H9 (cell line): Measurements from ENCODE around the gene IL21R. TPM values are rescaled to one million over a fixed set of nuclear protein-coding genes. Genes with fewer than 3 reads are reported as not detected.

Experiments
- DNase-seq: peaks from one replicate; pipeline ENCODE4 v3.0.0-alpha.2; 2017
- H2AFZ ChIP-seq: one replicate; pipeline ENCODE4 v1.6.1; 2013; ENCODE audit warnings: mild to moderate bottlenecking, low read length, control low read depth, moderate library complexity
- H2AK5ac ChIP-seq: 2 replicates; pipeline ENCODE4 v1.6.1; 2013; ENCODE audit warnings: low read length, control low read depth, mixed read lengths; ENCODE audit not compliant: insufficient read length
- H2BK120ac ChIP-seq: one replicate; pipeline ENCODE4 v1.6.1; 2013; ENCODE audit warnings: low read depth, mild to moderate bottlenecking, low read length, control low read depth, inconsistent platforms; ENCODE audit not compliant: poor library complexity, severe bottlenecking
- H2BK12ac ChIP-seq: 2 replicates; pipeline ENCODE4 v1.6.1; 2013; ENCODE audit warnings: low read length, control low read depth, mixed read lengths, low read depth; ENCODE audit not compliant: insufficient read length
- H2BK15ac ChIP-seq: 2 replicates; pipeline ENCODE4 v1.6.1; 2013; ENCODE audit warnings: low read depth, low read length, control low read depth
- H2BK20ac ChIP-seq: one replicate; pipeline ENCODE4 v1.6.1; 2013; ENCODE audit warnings: low read depth, mild to moderate bottlenecking, low read length, control low read depth, inconsistent platforms; ENCODE audit not compliant: poor library complexity, severe bottlenecking
- H2BK5ac ChIP-seq: 2 replicates; pipeline ENCODE4 v1.6.1; 2013; ENCODE audit warnings: low read length, control low read depth, mixed read lengths; ENCODE audit not compliant: insufficient read length
- H3K14ac ChIP-seq: 2 replicates; pipeline ENCODE4 v1.6.1; 2013; ENCODE audit warnings: low read length, control low read depth; ENCODE audit not compliant: insufficient read depth
- H3K18ac ChIP-seq: 2 replicates; pipeline ENCODE4 v1.6.1; 2013; ENCODE audit warnings: low read depth, mild to moderate bottlenecking, mixed read lengths, low read length, control low read depth; ENCODE audit not compliant: insufficient read length
- H3K23ac ChIP-seq: 2 replicates; pipeline ENCODE4 v1.6.1; 2013; ENCODE audit warnings: low read length, control low read depth, mixed read lengths, low read depth; ENCODE audit not compliant: insufficient read length
- H3K23me2 ChIP-seq: 2 replicates; pipeline ENCODE4 v1.6.1; 2013; ENCODE audit warnings: low read depth, mild to moderate bottlenecking, mixed read lengths, low read length, control low read depth; ENCODE audit not compliant: insufficient read length, poor library complexity, severe bottlenecking
- H3K27ac ChIP-seq: 2 replicates; pipeline ENCODE4 v1.5.1; 2013; ENCODE audit warnings: low read length, control low read depth, mixed read lengths, low read depth; ENCODE audit not compliant: insufficient read length
- H3K27me3 ChIP-seq: 2 replicates; pipeline ENCODE4 v1.6.1; 2013; ENCODE audit warnings: low read length, control low read depth, inconsistent platforms; ENCODE audit not compliant: insufficient read depth
- H3K4ac ChIP-seq: 2 replicates; pipeline ENCODE4 v1.6.1; 2013; ENCODE audit warnings: low read depth, mild to moderate bottlenecking, control low read depth, inconsistent platforms, low read length, moderate library complexity
- H3K4me1 ChIP-seq: 2 replicates; pipeline ENCODE4 v1.6.1; 2013; ENCODE audit warnings: low read length, control low read depth, inconsistent platforms; ENCODE audit not compliant: insufficient read depth
- H3K4me2 ChIP-seq: 2 replicates; pipeline ENCODE4 v1.6.1; 2013; ENCODE audit warnings: low read length, control low read depth, mixed read lengths; ENCODE audit not compliant: insufficient read length, insufficient read depth
- H3K56ac ChIP-seq: 2 replicates; pipeline ENCODE4 v1.6.1; 2013; ENCODE audit warnings: low read depth, mild to moderate bottlenecking, mixed read lengths, low read length, control low read depth; ENCODE audit not compliant: insufficient read length
- H3K79me1 ChIP-seq: 2 replicates; pipeline ENCODE4 v1.6.1; 2013; ENCODE audit warnings: low read depth, mild to moderate bottlenecking, moderate library complexity, low read length, control low read depth, inconsistent platforms; ENCODE audit not compliant: insufficient read depth, poor library complexity, severe bottlenecking
- H3K79me2 ChIP-seq: 2 replicates; pipeline ENCODE4 v1.6.1; 2013; ENCODE audit warnings: low read length, control low read depth, inconsistent platforms; ENCODE audit not compliant: insufficient read depth
- H3K9ac ChIP-seq: 2 replicates; pipeline ENCODE4 v1.6.1; 2013; ENCODE audit warnings: low read length, control low read depth, mixed read lengths; ENCODE audit not compliant: insufficient read length; ENCODE audit errors: extremely low read depth
- H3K9me3 ChIP-seq: one replicate; pipeline ENCODE4 v1.6.1; 2013; ENCODE audit warnings: low read depth, low read length, inconsistent platforms; ENCODE audit not compliant: control insufficient read depth
- H3T11ph ChIP-seq: one replicate; pipeline ENCODE4 v1.6.1; 2013; ENCODE audit warnings: mild to moderate bottlenecking, low read length, control low read depth, inconsistent platforms
- H4K20me1 ChIP-seq: one replicate; pipeline ENCODE4 v1.6.1; 2013; ENCODE audit not compliant: control insufficient read depth, insufficient read length, insufficient read depth
- H4K5ac ChIP-seq: 2 replicates; pipeline ENCODE4 v1.6.1; 2013; ENCODE audit warnings: low read depth, mild to moderate bottlenecking, mixed read lengths, low read length, control low read depth; ENCODE audit not compliant: insufficient read length
- H4K8ac ChIP-seq: replicated peaks from 2 replicates; pipeline ENCODE4 v1.6.1; 2013; ENCODE audit warnings: low read length, control low read depth, mixed read lengths, low read depth; ENCODE audit not compliant: insufficient read length
- H4K91ac ChIP-seq: 2 replicates; pipeline ENCODE4 v1.6.1; 2013; ENCODE audit warnings: low read depth, mild to moderate bottlenecking, moderate library complexity, mixed read lengths, low read length, control low read depth; ENCODE audit not compliant: insufficient read length
- H3K27ac Mint-ChIP-seq, 3 experiments: 2 replicates in 2 of 3; 3 replicates in 1 of 3; pipeline ENCODE4 v1.8.0; 2020 to 2021; ENCODE audit warnings: mixed read lengths in 3 of 3, mild to moderate bottlenecking in 1 of 3, moderate library complexity in 1 of 3
- H3K27me3 Mint-ChIP-seq: 2 replicates; pipeline ENCODE4 v1.8.0; 2021; ENCODE audit warnings: low read depth, mild to moderate bottlenecking, moderate library complexity, mixed read lengths
- H3K36me3 Mint-ChIP-seq, 3 experiments: 2 replicates in 2 of 3; 3 replicates in 1 of 3; pipeline ENCODE4 v1.8.0; 2020 to 2021; ENCODE audit warnings: low read depth in 3 of 3, mixed read lengths in 3 of 3; ENCODE audit not compliant: insufficient read depth in 1 of 3
- H3K4me1 Mint-ChIP-seq, 2 experiments: 2 replicates each; pipeline ENCODE4 v1.8.0; 2020; ENCODE audit warnings: mixed read lengths in 2 of 2
- H3K4me3 Mint-ChIP-seq, 2 experiments: 2 replicates in 1 of 2; 3 replicates in 1 of 2; pipeline ENCODE4 v1.8.0; 2020 to 2021; ENCODE audit warnings: mild to moderate bottlenecking in 2 of 2, mixed read lengths in 2 of 2, moderate library complexity in 1 of 2
- H3K9me3 Mint-ChIP-seq, 2 experiments: 2 replicates in 1 of 2; 3 replicates in 1 of 2; pipeline ENCODE4 v1.8.0; 2020; ENCODE audit warnings: mild to moderate bottlenecking in 2 of 2, mixed read lengths in 2 of 2, moderate library complexity in 1 of 2
- total RNA-seq: library from RNA; stranded (reverse); gene quantifications from 2 replicates; pipeline ENCODE4 v1.2.1, GENCODE V29; 2021
- TF ChIP-seq, protein P1 (sequence below): fragments of 200-600 bp; sonication (generic); conservative IDR thresholded peaks from 3 replicates; pipeline ENCODE4 v1.8.0; 2021; ENCODE audit warnings: antibody characterized with exemption, mild to moderate bottlenecking

The IL21R gene
- total RNA-seq, 1 experiment from 2014 or later: 0.07 TPM

DNA sequence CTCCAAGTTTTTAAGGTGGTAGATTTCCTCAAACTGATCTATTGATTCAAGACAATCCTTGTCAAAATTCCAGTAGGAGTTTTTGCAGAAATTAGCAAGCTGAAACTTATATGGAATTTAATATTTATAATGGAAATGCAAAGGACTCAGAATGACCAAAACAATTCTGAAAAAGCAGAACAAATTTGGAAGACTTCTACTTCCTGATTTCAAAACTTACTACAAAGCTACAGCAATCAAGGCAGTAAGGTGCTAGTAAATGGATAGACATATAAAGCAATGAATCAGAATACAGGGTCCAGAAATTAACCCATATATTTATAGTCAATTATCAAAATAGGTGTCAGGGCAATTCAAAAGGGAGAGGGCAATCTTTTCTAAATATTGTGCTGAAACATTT is 11.8 kb upstream of the IL21R start:
- TF ChIP-seq, protein P1, sequence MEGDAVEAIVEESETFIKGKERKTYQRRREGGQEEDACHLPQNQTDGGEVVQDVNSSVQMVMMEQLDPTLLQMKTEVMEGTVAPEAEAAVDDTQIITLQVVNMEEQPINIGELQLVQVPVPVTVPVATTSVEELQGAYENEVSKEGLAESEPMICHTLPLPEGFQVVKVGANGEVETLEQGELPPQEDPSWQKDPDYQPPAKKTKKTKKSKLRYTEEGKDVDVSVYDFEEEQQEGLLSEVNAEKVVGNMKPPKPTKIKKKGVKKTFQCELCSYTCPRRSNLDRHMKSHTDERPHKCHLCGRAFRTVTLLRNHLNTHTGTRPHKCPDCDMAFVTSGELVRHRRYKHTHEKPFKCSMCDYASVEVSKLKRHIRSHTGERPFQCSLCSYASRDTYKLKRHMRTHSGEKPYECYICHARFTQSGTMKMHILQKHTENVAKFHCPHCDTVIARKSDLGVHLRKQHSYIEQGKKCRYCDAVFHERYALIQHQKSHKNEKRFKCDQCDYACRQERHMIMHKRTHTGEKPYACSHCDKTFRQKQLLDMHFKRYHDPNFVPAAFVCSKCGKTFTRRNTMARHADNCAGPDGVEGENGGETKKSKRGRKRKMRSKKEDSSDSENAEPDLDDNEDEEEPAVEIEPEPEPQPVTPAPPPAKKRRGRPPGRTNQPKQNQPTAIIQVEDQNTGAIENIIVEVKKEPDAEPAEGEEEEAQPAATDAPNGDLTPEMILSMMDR: no peak
- no peak overlapping the region for H3K27ac Mint-ChIP-seq
- H3K23me2 ChIP-seq: no peaks in the 10 kb centered on the region
- H3K4me2 ChIP-seq: no peak overlapping the region
- no peak overlapping the region for H3K9ac ChIP-seq
- H3K4me1 Mint-ChIP-seq: no peaks in the 10 kb centered on the region
- no peak overlapping the region for H4K91ac ChIP-seq
- no peak overlapping the region for H3K14ac ChIP-seq
- H3K27ac ChIP-seq: no peak overlapping the region
- H3K18ac ChIP-seq: no peak overlapping the region
- no peaks in the 10 kb centered on the region for H3K79me1 ChIP-seq
- H2AK5ac ChIP-seq: no peak overlapping the region
- no peak overlapping the region for H4K5ac ChIP-seq
- no peaks in the 10 kb centered on the region for H3K36me3 Mint-ChIP-seq
- no peak overlapping the region for H2BK120ac ChIP-seq
- H3K27me3 Mint-ChIP-seq: peaks cover 2% of the 10 kb centered on the region; the same call in 1 of the 2 replicates
- H3K56ac ChIP-seq: no peak overlapping the region
- no peak overlapping the region for H2BK20ac ChIP-seq
- no peak overlapping the region for H2BK12ac ChIP-seq
- H3K79me2 ChIP-seq: no peaks in the 10 kb centered on the region
- H3K4me3 Mint-ChIP-seq: no peak overlapping the region
- H3K27me3 ChIP-seq: no peaks in the 10 kb centered on the region
- no peaks in the 10 kb centered on the region for H3K4me1 ChIP-seq
- H2AFZ ChIP-seq: no peak overlapping the region
- DNase-seq: no peak
- no peak overlapping the region for H3K23ac ChIP-seq
- H3K9me3 ChIP-seq: no peaks in the 10 kb centered on the region
- no peak overlapping the region for H3K4ac ChIP-seq
- no peaks in the 10 kb centered on the region for H4K20me1 ChIP-seq
- no peak overlapping the region for H3T11ph ChIP-seq
- no peak overlapping the region for H2BK5ac ChIP-seq
- H4K8ac ChIP-seq: no peak overlapping the region
- H3K9me3 Mint-ChIP-seq: peaks cover 4 to 5% of the 10 kb centered on the region in 2 experiments; a peak in 3 of 5 replicates
- H2BK15ac ChIP-seq: no peak overlapping the region
